ENCODE measurements around the gene GFY.
A peak's percentile ranks its signal among the peaks of the same experiment; 100 is the strongest.
"Not testable (repeated sequence)": the region's sequence is repeated elsewhere in the genome, so short reads cannot be mapped to it uniquely, and the experiment has no call there.

The GFY gene

DNA sequence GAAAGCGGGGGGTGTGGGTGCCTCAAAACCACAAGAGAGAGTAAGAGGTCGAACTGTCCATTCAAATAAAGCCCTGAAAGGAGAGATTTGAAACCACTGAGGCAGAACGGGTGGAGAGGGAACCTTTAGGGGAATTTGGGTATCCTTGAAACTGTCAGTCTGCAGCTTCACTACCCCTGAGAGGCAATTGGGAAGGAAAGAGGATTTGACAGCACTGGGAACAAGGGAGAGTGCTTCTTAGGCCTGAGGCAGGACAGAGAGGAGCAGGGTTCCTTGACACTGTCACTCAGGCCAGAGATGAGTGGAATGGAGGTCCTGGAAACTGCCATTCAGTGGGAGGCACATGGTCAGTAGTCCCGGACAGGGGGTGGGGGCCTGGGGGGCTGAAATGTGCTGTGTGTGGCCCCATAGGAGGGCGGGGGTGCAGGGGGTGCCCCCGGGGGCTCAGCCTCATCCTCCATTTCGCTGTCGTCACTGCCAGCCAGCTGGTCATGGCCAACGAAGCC, 5.0 kb downstream of the GFY start:
- DNase-seq: no peak

GRCh38 chr19:49430678-49431329, 5.6 kb downstream of the GFY start:
- DNase-seq: no peak

- no peak for DNase-seq
These were observed 6.2 kb downstream of the GFY start for GRCh38 chr19:49431330-49431749.

- DNase-seq: no peak
These were observed 7.2 kb downstream of the GFY start for GRCh38 chr19:49432141-49433073.

- DNase-seq: no peak
These were observed 8.2 kb downstream of the GFY start for GRCh38 chr19:49433240-49433901.

DNA sequence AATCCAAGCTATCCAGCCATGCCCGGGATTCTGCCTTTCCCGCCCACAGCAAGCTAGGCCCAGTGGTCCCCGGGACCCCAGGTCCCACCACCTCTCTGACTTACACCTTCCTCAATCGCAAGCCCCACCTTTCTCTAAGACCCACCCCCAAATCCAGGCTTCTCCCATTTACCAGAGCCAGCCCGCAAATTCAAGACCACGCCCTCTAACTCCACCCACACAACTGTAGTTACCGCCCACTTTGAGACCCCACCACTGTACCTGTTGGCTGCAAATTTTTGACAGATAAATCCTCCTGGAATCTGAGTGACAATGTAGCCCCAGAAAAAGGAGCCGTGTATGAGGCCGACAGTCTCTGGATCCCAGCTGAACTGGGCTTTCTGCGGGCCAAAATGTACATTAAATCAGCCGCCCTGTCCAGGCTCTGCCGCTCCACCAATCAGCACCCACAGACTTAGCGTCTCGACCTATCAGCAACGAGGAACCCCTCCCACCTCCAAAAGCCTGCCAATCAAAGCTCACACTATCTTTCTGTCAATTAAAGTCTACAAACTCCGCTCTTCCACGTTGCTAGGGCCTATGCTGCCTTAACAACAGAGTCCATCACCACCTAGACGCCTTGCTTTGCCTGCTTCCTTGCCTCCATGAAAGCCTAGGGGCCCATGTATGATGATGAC, 9.9 kb downstream of the GFY start:
- no peak for DNase-seq

DNA sequence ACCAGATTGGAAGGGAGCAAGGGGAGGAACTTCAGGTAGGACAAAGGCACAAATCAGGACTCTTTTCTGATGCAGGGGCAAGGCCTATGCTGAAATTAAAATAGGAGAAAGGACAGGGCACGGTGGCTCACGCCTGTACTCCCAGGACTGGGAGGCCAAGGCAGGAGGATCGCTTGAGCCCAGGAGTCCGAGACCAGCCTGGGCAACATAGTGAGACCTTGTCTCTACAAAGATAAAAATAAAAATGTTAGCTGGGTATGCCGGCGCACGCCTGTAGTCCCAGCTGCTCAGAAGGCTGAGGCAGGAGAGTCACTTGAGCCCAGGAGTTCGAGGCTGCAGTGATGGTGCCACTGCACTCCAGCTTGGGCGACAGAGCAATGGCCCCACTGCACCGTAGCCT, 10.5 kb downstream of the GFY start:
- no peak for DNase-seq

GRCh38 chr19:49436381-49437017, 11.3 kb downstream of the GFY start:
- no peak for DNase-seq

GRCh38 chr19:49437231-49437630, 12.0 kb downstream of the GFY start:
- no peak for DNase-seq

DNA sequence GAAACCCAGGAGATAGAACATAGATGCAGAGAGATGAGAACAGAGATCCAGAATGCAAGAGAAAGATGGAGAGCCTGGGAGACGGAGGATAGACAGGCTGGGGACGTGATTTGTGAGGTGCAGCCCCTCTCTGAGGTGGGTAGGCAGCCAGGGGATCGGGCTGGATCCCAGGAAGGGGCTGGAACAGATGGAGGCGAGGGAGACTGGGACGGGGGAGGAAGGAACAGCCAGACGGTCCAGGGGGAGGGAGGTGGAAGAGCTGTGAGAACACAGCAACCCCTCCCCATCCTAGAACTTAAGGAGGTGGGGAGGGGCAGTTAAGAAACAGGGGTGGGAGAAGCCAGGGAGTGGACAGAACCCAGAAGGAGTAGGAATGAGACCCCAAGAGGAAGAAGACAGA, 13.1 kb downstream of the GFY start:
- DNase-seq: no peak

DNA sequence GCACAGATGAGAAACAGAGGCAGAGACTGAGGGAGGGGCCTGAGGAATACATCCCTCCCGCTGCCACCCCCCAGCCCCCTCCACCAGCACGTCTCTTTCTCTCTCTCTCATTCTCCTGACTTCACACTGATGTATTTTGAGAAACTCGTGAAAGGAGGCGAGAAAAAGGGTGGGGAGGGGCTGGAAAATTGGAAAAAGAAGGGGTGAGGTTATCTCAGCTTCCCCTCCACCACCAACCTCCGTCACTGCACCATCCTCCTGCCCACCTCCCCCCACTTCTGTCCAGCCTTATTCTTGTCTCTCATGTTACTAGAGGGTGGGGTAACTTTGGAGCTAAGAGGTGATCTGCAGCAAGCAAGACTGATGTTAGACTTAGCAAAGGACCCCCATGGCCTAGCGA, 14.6 kb downstream of the GFY start:
- no peak for DNase-seq

GRCh38 chr19:49440439-49441209, 15.4 kb downstream of the GFY start:
- no peak for DNase-seq

DNA sequence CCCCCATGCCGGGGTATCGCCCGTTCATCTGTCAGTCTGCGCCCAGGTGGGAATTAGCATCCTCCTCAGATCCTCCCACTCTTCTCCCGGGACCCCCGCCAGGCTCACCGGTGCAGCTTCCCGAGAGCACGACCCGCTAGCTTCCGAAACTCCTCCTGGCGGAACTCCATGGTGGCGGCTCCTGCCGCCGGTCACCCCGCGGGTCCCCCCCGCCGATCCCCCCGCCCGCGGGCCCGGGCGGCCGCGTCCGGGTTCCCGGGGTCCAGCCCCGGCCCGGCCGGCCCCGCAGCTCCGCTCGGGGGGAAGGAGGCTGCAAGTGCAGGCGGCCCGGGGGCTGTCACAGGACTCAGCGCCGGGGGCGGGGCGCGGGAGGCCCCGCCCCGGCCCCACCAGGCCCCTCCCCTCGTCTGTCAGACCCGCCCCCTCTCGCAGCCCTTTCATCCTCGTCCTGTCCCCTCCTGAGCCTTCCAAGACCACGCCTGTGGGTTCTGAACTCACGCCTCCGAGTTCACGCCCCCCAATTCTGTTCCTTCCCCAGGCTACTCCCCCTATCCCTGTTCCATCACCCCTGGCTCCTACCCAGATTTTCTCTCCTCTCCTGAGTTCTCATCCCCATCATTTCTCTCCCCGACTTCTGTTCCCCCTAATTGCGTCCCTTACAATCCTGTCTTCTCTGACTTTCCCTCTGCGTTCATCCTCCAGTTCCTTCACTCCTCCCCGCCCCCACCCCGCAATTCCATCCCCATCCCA, 16.2 kb downstream of the GFY start, which contains the start of gene SLC17A7:
TSS of gene SLC17A7 (minus strand) at position 318 of the 750 bp plus-strand sequence. CDS start at position 170, 148 bp downstream.
- no peak for DNase-seq

GRCh38 chr19:49441960-49442350, 16.8 kb downstream of the GFY start:
- DNase-seq: no peak

DNA sequence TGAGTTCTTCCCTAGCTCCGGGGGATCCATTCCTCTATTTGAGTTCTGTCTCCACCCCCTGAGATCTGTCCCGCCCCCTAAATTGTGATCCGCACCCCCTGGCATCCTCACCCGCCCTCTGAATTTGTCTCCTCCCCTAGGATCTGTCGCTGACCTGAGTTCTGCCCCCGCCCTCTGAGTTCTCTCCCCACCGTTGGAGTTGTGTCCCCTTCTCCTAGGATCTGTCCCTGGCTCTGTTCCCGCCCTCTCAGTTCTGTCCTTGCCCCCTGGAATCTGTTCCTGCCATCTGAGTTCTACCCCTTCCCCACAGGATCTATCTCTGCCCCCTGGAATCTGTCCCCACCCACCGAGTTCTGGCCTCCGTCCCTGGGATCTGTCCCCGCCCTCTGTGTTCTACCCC, 17.2 kb downstream of the GFY start:
- DNase-seq: peak; percentile 22

- peak; percentile 86 for DNase-seq
These were observed 17.7 kb downstream of the GFY start for GRCh38 chr19:49442771-49443365.

GRCh38 chr19:49443366-49444099, 18.3 kb downstream of the GFY start:
- peak; percentile 91 for DNase-seq

GRCh38 chr19:49444100-49444700, 19.0 kb downstream of the GFY start:
- not testable (repeated sequence) for DNase-seq

- DNase-seq: no peak
These were observed 20.8 kb downstream of the GFY start for GRCh38 chr19:49445997-49446396.

All from T1000 (cell line).